Natural killer cell treated with Interleukin-12 subunit alpha and Interleukin-12 subunit beta and Interleukin-15 and Interleukin-18, amount 100 ng/mL, for 72 hours (primary cell): ENCODE data around the gene ABCA3. TPM values are rescaled to one million over a fixed set of nuclear protein-coding genes. Genes with fewer than 3 reads are reported as not detected.

Experiments
- ATAC-seq, 2 donors: fragments of 150-1000 bp; cut with Tn5 transposase in 1 of 2; sonication (Bioruptor Pico), chemical (Tn5 transposase) in 1 of 2; 2 replicates each; pipeline ENCODE4 v1.10.0; 2021
- DNase-seq: peaks from one replicate; pipeline ENCODE4 v3.0.0; 2022; ENCODE audit warnings: low spot score
- H3K27ac Mint-ChIP-seq, 2 donors: 1 replicate in 1 of 2; 2 replicates in 1 of 2; pipeline ENCODE4 v1.8.0; 2022; ENCODE audit warnings: mixed read lengths in 2 of 2, mild to moderate bottlenecking in 1 of 2, moderate library complexity in 1 of 2
- H3K27me3 Mint-ChIP-seq, 2 donors: 1 replicate in 1 of 2; 2 replicates in 1 of 2; pipeline ENCODE4 v1.8.0; 2022; ENCODE audit warnings: mixed read lengths in 2 of 2
- H3K36me3 Mint-ChIP-seq: one replicate; pipeline ENCODE4 v1.8.0; 2022; ENCODE audit warnings: mixed read lengths
- H3K4me1 Mint-ChIP-seq, 2 donors: 1 replicate in 1 of 2; 2 replicates in 1 of 2; pipeline ENCODE4 v1.8.0; 2022; ENCODE audit warnings: low read depth in 2 of 2, mixed read lengths in 2 of 2, mild to moderate bottlenecking in 1 of 2
- H3K4me3 Mint-ChIP-seq: one replicate; pipeline ENCODE4 v1.8.0; 2022; ENCODE audit warnings: mixed read lengths
- H3K9me3 Mint-ChIP-seq: 2 replicates; pipeline ENCODE4 v1.8.0; 2022; ENCODE audit warnings: mixed read lengths
- total RNA-seq, 2 donors: library from RNA; stranded (reverse); gene quantifications; one replicate each; pipeline ENCODE4 v1.2.3, GENCODE V29; 2022

Gene ABCA3
- total RNA-seq, 2 donors from 2014 or later = 7.3 to 14.9 TPM

DNA sequence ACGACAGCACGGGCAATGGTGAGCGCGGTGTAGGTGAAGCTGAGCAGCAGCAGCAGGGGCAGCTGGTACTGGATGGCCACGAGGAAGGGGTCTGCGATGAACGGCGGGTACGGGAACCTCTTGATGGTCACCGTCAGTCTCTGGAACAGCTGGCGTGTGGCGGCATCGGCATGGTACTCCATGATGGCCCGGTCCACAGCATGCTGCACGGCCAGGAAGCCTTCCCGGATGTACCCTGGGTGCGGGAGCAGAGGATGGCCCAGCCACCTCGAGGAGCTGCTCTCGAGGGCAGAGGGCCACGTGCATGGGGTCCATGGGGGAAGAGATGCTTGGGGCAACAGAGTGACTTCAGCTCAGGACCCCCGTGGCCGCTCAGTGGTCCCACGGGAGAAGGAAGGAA lies 20.9 kb downstream of the ABCA3 start:
- no peaks in the 10 kb centered on the region for H3K36me3 Mint-ChIP-seq
- no peak for DNase-seq
- H3K9me3 Mint-ChIP-seq = no peaks in the 10 kb centered on the region
- no peak overlapping the region for H3K27ac Mint-ChIP-seq
- H3K4me1 Mint-ChIP-seq = no peaks in the 10 kb centered on the region
- H3K27me3 Mint-ChIP-seq = no peaks in the 10 kb centered on the region
- ATAC-seq = no peak
- no peak overlapping the region for H3K4me3 Mint-ChIP-seq

DNA sequence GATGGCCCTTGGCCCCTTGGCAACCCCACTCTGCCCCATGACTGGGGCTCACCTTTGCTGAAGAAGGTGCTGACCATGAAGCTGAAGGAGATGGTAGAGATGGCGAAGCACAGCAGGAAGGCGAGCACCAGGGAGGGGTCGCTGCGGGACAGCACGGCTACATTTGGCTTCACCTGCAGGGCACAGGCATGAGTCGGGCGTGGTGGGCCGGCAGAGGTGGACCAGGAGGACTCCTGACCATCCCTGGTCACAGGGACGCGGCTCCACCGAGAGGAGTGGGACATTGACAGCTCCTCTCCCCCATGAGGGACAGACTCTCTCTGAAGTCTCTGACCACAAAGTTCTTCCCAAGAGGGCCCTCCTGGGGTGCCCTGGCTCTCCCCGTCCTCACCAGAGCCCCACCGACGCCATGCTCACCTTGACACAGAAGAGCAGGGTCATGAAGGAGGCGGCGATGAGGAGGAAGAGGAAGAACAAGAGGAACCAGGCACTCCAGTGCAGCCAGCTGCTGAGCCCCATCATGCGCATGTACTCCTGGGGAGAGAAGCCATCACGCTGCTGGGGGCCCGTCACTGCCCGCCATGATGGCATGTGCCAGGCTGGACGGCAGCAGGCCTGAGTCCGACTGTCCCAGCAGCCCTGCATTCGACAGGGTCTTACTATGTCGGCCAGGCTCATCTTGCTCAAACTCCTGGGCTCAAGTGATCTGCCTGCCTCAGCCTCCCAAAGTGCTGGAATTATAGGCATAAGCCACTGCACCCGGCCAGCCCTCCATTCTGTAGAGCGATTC lies 23.1 kb downstream of the ABCA3 start:
- H3K27me3 Mint-ChIP-seq = no peaks in the 10 kb centered on the region
- H3K4me1 Mint-ChIP-seq = no peaks in the 10 kb centered on the region
- H3K9me3 Mint-ChIP-seq = no peaks in the 10 kb centered on the region
- no peak for DNase-seq
- no peak overlapping the region for H3K27ac Mint-ChIP-seq
- peak; percentile 36 to 44 for ATAC-seq
- H3K36me3 Mint-ChIP-seq = no peaks in the 10 kb centered on the region
- H3K4me3 Mint-ChIP-seq = no peak overlapping the region

DNA sequence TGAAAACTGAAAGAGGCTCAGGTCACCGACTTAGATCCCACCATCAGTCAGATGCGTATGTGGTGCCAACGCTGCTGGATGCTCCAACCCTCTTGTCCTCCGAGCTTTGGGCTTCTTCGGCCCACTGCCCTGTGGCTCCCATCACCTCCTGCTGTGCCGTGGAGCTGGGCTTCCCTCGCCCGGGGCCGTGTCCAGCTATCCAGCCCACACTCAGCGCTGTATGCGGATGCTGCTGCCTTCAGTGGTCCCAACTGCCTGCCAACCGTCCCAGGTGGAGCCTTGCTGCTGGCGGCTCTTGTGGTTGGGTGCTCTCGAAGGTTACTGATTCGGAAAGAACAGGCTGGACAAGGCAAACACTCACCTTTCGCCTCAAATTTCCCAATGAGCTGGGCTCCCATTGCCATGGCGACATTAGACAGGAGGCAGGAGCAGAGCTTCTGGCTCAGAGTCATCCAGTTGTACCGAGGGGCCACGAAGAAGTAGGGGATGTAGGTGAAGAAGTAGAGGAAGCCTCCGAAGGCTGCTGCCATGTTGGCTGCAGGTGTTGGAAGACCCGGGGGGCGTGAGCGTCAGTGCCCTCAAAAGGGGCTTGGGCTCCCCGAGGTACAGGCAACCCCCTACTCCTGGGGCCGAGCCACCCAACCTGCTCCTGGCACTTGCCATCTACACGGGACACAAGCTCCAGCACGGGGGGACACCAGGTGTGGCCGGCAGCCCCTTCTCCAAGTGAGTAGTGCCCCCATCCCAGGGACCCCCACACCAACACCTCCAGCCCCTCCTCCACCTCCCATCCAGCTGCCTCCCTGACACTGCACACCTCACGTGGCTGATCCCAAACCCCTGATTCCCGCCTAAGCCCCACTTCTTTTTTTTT lies 32.2 kb downstream of the ABCA3 start:
- no peak overlapping the region for H3K27ac Mint-ChIP-seq
- peaks cover 0 to 2% of the 10 kb centered on the region in 2 donors for H3K4me1 Mint-ChIP-seq
- no peaks in the 10 kb centered on the region for H3K27me3 Mint-ChIP-seq
- no peaks in the 10 kb centered on the region for H3K9me3 Mint-ChIP-seq
- H3K36me3 Mint-ChIP-seq = no peaks in the 10 kb centered on the region
- DNase-seq (no peak), ATAC-seq (no peak)
- no peak overlapping the region for H3K4me3 Mint-ChIP-seq

DNA sequence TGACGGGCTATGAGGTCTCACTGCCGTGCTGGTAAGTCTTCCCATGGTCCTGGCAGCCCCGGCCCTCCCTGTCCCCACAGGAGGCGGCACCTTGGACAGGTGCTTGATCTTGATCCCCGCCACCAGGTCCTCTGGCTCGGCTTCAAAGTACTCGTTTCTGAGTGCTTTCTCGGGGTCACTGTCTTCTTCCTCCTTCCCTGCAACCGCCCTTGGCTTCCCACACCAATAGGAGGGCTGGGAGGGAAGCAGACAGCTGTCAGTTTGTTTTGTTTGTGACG lies 40.7 kb downstream of the ABCA3 start:
- Mint-ChIP-seq H3K27ac (no peak overlapping the region), H3K27me3 (no peaks in the 10 kb centered on the region), H3K36me3 (no peaks in the 10 kb centered on the region), H3K9me3 (no peaks in the 10 kb centered on the region), H3K4me3 (no peak overlapping the region), H3K4me1 (peaks cover 0 to 16% of the 10 kb centered on the region in 2 donors)
- DNase-seq (no peak), ATAC-seq (no peak)

DNA sequence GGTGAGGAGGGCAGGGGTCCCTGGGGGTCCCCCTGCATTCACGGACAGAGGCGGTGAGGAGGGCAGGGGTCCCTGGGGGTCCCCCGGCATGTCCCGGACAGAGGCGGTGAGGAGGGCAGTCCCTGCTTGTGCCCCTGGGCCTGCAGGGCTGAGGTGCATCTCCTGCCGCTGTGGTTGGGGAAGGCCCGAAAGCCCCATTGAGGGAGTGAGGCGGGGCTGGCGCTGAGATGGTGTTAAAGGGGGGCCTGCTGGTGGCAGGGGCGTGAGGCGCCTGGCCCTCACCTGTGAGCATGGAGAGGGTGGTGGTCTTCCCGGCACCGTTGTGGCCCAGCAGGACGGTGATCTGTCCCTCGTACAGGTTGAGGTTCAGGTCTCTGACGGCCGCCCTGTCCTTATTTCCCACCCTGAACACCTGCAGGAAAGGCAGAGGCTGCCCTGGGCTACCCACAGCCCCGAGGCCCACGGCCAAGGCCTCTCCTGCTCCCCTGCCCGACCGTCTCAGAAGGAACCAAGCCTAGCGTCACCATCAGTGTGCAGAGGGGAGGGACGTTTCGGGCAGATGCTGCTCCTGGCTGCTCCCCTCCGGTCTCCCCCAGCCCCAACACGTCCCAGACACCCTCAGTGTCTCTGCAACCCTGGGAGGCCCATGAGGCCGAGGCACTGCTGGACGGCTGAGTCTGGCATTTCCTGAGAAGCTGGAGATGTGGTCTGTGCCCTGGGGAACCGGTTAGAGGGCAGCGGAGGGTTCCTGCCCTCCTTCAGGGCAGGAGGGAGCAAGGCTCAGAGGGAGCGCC lies 41.2 kb downstream of the ABCA3 start:
- no peak for ATAC-seq
- DNase-seq = peak; percentile 60
- Mint-ChIP-seq H3K27me3 (no peaks in the 10 kb centered on the region), H3K4me3 (no peak overlapping the region), H3K36me3 (no peaks in the 10 kb centered on the region), H3K9me3 (no peaks in the 10 kb centered on the region), H3K27ac (no peak overlapping the region), H3K4me1 (peaks cover 0 to 16% of the 10 kb centered on the region in 2 donors)

DNA sequence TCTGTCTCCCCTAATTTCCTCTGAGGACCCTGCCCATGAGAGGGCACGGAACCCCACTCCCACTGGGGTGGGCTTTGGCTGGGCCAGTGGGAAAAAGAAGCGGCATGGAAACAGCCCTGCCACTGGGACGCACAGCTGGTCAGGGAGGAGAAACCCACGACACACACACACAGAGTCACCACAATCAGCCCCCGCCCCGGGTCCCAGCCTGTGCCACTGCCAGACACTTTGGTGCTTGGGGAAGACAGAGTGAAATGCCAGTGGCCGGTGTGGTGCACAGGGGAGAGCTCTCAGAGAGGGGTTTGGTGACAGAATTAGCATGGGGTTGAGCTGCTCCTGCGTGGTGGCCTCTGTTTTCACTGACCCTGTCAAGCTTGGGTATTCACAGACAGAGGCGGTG lies 41.9 kb downstream of the ABCA3 start:
- Mint-ChIP-seq H3K9me3 (no peaks in the 10 kb centered on the region), H3K27ac (no peak overlapping the region), H3K4me1 (peaks cover 0 to 16% of the 10 kb centered on the region in 2 donors), H3K4me3 (no peak overlapping the region), H3K27me3 (no peaks in the 10 kb centered on the region), H3K36me3 (no peaks in the 10 kb centered on the region)
- ATAC-seq = no peak
- DNase-seq = peak; percentile 26

DNA sequence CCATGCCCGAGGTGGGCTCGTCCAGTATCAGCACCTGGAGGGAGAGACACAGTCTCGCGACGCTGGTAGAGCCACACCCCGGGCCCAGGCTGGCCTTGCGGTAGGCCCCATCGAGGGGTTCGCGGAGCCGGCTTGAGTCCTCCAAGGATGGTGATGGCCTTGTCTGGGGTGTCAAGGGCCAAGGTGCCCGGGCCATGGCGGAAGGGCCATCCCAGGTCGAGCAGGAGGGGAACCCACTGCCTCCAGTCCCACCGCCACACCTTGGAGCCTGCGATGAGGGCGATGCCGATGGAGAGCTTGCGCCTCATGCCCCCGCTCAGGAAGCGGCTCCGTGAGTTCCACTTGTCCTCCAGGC lies 43.0 kb downstream of the ABCA3 start:
- ATAC-seq (no peak), DNase-seq (peak; percentile 35)
- Mint-ChIP-seq H3K27me3 (no peaks in the 10 kb centered on the region), H3K4me3 (no peak overlapping the region), H3K27ac (no peak overlapping the region), H3K4me1 (peaks cover 0 to 16% of the 10 kb centered on the region in 2 donors), H3K36me3 (no peaks in the 10 kb centered on the region), H3K9me3 (no peaks in the 10 kb centered on the region)

DNA sequence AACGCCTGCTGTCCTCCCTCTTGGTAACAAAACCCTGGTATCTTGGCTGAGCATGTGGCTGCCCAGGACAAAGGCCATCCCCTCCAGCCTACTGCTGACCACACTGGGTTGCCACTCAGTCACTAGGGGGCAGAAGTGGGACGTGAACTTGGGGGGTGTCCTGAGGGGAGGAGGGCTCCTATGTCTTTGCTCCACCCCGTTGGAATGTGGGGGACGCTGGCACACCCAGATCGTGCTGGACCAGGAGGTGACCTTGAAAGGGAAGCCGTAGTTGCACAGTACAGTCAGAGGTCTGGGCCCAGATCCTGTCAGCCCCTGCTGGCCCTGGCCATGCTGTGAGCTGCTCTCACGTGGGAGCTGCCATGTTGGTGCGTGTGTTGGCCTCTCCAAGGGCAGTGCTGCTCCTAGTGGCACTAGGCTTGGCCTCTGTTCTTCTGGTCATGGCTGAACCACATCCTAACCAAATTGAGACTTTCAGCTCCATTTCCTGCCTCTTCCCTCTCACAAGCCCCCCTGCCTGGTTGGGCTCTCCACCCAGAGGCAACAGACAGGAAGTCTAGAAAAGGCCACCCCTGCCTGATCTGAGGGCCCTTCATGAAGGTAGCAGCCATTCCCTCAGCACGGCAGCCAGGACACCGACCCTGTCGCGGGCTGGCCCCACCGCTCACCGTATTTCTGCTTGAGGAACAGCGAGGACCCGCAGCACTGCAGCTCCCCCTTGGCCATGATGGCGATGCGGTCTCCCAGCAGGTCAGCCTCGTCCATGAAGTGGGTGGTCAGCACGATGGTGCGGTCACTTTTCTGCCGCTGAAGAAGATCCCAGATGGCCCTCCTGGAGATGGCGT lies 43.6 kb downstream of the ABCA3 start:
- H3K4me1 Mint-ChIP-seq = peaks cover 0 to 16% of the 10 kb centered on the region in 2 donors
- no peaks in the 10 kb centered on the region for H3K9me3 Mint-ChIP-seq
- no peak overlapping the region for H3K27ac Mint-ChIP-seq
- H3K36me3 Mint-ChIP-seq = no peaks in the 10 kb centered on the region
- no peaks in the 10 kb centered on the region for H3K27me3 Mint-ChIP-seq
- ATAC-seq (peak; percentile 41 to 49), DNase-seq (no peak)
- H3K4me3 Mint-ChIP-seq = no peak overlapping the region

DNA sequence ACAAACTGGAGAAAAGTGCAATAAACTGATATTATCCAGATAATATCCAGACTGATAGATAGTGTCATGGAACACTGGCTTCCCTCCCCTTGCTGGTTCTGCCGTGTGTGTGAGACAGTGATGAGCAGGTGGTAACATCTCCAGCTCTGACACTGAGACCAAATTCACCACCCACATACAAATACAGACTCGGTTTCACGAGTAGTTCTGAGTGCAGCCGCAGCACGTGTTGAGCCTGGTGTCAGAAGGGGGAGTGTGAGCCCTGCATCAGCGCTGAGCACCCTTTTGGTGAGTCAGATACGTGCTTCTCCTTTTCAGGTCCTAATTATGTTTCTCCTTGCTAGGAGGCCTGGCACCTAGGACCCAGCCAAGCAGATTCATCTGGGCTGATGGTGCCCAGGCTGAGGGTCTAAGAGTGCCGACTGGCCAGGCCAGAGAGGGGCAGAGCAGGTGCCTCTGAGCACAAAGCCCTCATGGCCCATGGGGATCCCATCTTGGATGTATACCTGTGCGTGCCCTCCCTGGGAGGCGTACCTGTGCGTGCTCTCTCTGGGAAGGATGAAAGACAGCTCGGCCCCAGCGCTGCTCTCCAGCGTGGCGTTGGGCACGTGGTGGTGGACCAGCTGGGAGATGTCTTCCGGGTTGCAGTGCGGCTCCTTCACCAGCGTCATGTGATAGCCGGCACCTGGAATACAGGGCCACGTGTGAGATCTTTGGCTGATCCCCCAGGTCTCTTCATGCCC lies 45.3 kb downstream of the ABCA3 start:
- no peaks in the 10 kb centered on the region for H3K9me3 Mint-ChIP-seq
- H3K27ac Mint-ChIP-seq = no peak overlapping the region
- ATAC-seq = peak; percentile 54 to 70
- no peak overlapping the region for H3K4me3 Mint-ChIP-seq
- H3K4me1 Mint-ChIP-seq = peaks cover 0 to 16% of the 10 kb centered on the region in 2 donors
- no peak for DNase-seq
- no peaks in the 10 kb centered on the region for H3K27me3 Mint-ChIP-seq
- no peaks in the 10 kb centered on the region for H3K36me3 Mint-ChIP-seq

DNA sequence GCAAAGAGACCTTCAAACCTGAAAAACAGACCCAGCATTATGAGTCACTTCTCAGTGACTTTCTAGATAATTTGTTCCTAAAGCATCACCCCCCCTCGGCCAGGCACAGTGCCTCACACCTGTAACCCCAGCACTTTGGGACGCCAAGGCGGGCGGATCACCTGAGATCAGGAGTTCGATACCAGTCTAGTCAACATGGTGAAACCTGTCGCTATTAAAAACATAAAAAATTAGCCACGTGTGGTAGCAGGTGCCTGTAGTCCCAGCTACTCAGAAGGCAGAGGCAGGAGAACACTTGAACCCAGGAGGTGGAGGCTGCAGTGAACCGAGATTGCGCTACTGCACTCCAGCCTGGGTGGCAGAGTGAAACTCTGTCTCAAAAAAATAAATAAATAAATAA lies 48.3 kb downstream of the ABCA3 start:
- peaks cover 0 to 14% of the 10 kb centered on the region in 2 donors for H3K4me1 Mint-ChIP-seq
- ATAC-seq (no peak), DNase-seq (no peak)
- no peaks in the 10 kb centered on the region for H3K36me3 Mint-ChIP-seq
- no peak overlapping the region for H3K27ac Mint-ChIP-seq
- H3K9me3 Mint-ChIP-seq = no peaks in the 10 kb centered on the region
- H3K4me3 Mint-ChIP-seq = no peak overlapping the region
- no peaks in the 10 kb centered on the region for H3K27me3 Mint-ChIP-seq

DNA sequence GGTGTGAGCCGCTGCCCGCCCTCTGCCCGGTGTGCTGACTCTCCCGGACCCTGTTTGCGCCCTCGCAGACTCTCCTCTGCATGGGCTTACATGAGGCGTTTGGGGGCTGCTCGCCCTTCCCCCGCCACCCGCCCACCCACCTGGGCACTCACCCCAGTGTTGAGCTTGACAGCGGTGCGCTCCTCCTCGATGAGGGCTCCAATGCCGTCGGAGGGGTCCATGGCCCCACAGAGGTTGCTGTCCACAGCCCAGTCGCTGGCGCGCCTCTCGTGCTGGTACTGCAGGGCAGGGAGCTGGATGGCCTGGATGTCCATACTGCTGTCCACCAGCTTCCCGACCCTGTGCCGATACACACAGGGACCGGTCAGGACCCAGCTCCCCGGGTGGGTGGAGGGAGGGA lies 51.2 kb downstream of the ABCA3 start:
- H3K9me3 Mint-ChIP-seq = no peaks in the 10 kb centered on the region
- H3K27ac Mint-ChIP-seq = no peak overlapping the region
- no peaks in the 10 kb centered on the region for H3K4me1 Mint-ChIP-seq
- ATAC-seq = no peak
- DNase-seq = no peak
- no peaks in the 10 kb centered on the region for H3K36me3 Mint-ChIP-seq
- no peak overlapping the region for H3K4me3 Mint-ChIP-seq
- no peaks in the 10 kb centered on the region for H3K27me3 Mint-ChIP-seq

DNA sequence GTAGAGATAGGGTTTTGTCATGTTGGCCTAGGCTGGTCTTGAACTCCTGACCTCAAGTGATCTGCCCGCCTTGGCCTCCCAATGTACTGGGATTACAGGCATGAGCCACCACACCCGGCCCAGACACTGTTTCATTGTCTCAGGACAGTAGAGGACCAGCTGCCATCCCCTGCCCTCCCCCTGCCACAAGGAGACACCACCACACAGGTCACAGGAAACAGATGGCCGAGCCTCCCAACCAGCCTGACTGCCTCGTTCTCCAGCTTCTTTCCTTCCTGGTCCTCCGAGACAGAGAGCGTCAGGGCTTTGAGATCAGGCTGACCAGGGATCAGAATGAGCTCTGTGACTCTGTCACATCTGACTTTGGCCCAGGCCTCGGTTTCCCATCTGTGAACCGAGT lies 51.8 kb downstream of the ABCA3 start:
- no peaks in the 10 kb centered on the region for H3K36me3 Mint-ChIP-seq

More for the DNA sequence above, 51.8 kb downstream of the ABCA3 start:
- ATAC-seq (no peak), DNase-seq (no peak)
- Mint-ChIP-seq H3K27me3 (no peaks in the 10 kb centered on the region), H3K4me1 (peaks cover 0 to under 1% of the 10 kb centered on the region in 2 donors), H3K4me3 (no peak overlapping the region), H3K9me3 (no peaks in the 10 kb centered on the region), H3K27ac (no peak overlapping the region)
